Measurements from ENCODE around the gene KIZ. TPM values are rescaled to one million over a fixed set of nuclear protein-coding genes. Genes with fewer than 3 reads are reported as not detected.

KIZ gene
- total RNA-seq, 8 experiments from 2014 or later: 12.6 to 31.2 (median 25.3) TPM

DNA sequence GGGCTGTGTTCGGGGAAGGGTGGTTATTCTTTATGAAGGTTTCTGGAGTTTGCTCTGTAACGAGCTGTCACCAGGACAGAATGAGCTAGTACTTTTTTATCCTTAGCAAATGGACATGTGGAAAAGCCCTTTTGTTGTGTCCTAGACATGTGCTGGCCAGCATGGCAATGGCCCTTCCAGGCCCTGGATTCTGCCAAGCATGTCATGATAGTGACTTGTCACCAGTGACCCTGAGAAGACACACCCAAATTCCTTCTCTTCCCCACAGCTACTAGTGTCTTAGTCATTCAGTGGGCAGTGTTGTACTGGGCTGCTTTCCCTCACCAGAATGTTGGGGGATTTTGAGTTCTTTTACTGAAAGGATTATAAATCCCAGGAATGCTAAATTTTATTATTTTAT, 103.3 kb downstream of the KIZ start:
- no peak overlapping the region for H3K27ac ChIP-seq
- H3K4me3 ChIP-seq: no peak overlapping the region
- in situ Hi-C loops (cut with MboI; ENCODE audit: low pct_unique_long_range_greater_than_20kb in 2 of 9, low sequenced_read_pairs in 9 of 9, unreplicated experiment in 9 of 9): loop anchor here in 5 of 9 experiments (25.0 kb wide), 2 partner anchors 283 to 367 kb away; partner anchors contain the start of gene NKX2-2 (in 3 of the 5)
- ATAC-seq (replicated peaks in 6 of 8): peak in 4 of 8 experiments; percentile 54 to 89 (median 72)
- peaks cover 7 to 26% of the 10 kb centered on the region in 2 donors for H3K4me1 ChIP-seq (replicated peaks in 1 of 2)
- WGBS, 10 experiments: 40 to 89% (median 67%) methylated on average over 1 to 2 of the region's 2 CpGs; no CpG with 5 or more reads in 5 of the 10 experiments

DNA sequence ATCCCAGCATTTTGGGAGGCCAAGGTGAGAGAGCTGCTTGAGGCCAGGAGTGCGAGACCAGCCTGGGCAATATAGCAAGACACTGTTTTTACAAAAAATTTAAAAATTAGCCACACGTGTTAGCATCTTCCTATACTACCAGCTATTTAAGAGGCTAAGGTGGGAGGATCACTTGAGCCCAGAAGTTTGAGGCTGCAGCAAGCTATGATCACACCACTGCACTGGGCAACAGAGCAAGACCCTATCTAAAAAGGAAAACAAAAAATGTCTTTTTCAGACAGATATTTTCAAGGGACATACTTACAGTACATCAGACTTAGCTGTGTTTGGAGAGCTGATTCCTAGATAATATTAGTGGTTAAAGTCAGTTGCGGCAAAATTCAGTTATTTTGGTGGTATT, 104.3 kb downstream of the KIZ start:
- no peak for ATAC-seq (replicated peaks in 6 of 8)
- in situ Hi-C loops (cut with MboI; ENCODE audit: low pct_unique_long_range_greater_than_20kb in 2 of 9, low sequenced_read_pairs in 9 of 9, unreplicated experiment in 9 of 9): loop anchor here in 5 of 9 experiments (10.0 to 25.0 kb wide), 3 partner anchors 275 to 368 kb away; partner anchors contain the start of gene NKX2-2 (in 3 of the 5)
- 80 to 100% (median 100%) methylated on average over 1 to 3 of the region's 3 CpGs; no CpG with 5 or more reads in 2 of the 10 experiments for WGBS, 10 experiments

DNA sequence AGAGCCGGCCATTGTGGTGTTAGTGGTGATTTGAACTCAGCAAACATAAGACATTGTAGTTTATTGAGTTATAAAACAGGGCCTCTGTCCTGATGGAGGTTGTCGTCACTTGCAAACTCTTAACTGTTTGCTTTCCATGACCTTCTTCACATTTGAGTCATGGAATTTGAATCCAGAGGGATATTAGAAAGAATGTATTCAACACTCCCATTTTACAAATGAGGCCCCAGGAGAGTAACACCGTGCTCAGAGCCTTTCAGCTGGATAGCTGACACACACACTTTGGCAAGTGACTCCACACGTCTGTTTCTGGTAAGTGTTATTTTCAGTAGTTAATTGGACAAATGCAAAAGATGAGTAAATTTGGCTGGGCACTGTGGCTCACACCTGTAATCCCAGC, 104.8 kb downstream of the KIZ start:
- no peak for ATAC-seq (replicated peaks in 6 of 8)
- peaks cover 11 to 30% of the 10 kb centered on the region in 2 donors for H3K4me1 ChIP-seq (replicated peaks in 1 of 2)
- in situ Hi-C loops (cut with MboI; ENCODE audit: low pct_unique_long_range_greater_than_20kb in 2 of 9, low sequenced_read_pairs in 9 of 9, unreplicated experiment in 9 of 9): loop anchor here in 5 of 9 experiments (10.0 to 25.0 kb wide), 3 partner anchors 274 to 368 kb away; partner anchors contain the start of gene NKX2-2 (in 3 of the 5)
- no peak overlapping the region for H3K4me3 ChIP-seq
- no peak overlapping the region for H3K27ac ChIP-seq
- WGBS, 10 experiments: 50 to 85% (median 80%) methylated on average over 2 to 4 of the region's 4 CpGs; no CpG with 5 or more reads in 5 of the 10 experiments

More for the DNA sequence above, 104.3 kb downstream of the KIZ start:
- Histone ChIP-seq H3K27ac (no peak overlapping the region), H3K4me1 (replicated peaks in 1 of 2) (peaks cover 11 to 27% of the 10 kb centered on the region in 2 donors), H3K4me3 (no peak overlapping the region)

DNA sequence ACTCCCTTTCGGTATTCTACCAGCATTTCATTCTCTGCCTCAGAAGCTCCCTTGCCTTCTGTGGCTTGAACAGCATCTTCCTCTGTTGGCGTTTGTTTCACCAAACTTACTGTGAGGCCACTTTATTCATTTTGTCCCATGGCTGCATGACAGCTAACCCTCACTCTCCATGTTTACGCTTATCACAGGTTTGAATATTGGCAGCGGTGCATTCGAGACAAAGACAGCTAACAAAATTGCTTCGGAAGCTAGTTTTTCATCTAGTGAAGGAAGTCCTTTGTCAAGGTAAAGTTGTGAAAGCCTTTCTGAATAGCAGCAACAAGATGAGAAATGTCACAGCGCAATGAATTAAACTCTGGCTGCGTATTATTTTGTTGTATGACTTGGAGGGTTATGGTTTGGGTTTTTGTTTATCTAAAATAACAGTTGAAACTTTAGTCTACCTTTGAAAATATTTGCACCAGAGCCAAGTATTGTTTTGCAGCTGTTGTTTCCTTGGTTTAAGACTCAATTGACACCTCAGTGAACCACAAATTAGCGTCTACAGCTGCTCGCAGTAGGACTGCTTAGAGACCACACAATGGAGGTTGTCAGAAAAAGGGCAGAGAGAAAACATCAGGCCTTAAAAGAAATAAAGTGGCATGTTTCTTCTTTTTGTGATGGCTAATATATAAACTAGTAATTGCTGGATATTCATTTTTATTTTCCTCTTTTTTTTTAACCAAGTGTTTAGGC, 106.8 kb downstream of the KIZ start:
- ATAC-seq (replicated peaks in 6 of 8): no peak
- peaks cover 17 to 23% of the 10 kb centered on the region in 2 donors for H3K4me1 ChIP-seq (replicated peaks in 1 of 2)
- no peak overlapping the region for H3K4me3 ChIP-seq
- H3K27ac ChIP-seq: no peak overlapping the region
- WGBS, 10 experiments: 16 to 96% (median 44%) methylated on average over 5 to 10 of the region's 10 CpGs
- in situ Hi-C loops (cut with MboI; ENCODE audit: low pct_unique_long_range_greater_than_20kb in 2 of 9, low sequenced_read_pairs in 9 of 9, unreplicated experiment in 9 of 9): loop anchor here in 5 of 9 experiments (10.0 to 25.0 kb wide), 3 partner anchors 272 to 370 kb away; partner anchors contain the start of gene NKX2-2 (in 3 of the 5)

DNA sequence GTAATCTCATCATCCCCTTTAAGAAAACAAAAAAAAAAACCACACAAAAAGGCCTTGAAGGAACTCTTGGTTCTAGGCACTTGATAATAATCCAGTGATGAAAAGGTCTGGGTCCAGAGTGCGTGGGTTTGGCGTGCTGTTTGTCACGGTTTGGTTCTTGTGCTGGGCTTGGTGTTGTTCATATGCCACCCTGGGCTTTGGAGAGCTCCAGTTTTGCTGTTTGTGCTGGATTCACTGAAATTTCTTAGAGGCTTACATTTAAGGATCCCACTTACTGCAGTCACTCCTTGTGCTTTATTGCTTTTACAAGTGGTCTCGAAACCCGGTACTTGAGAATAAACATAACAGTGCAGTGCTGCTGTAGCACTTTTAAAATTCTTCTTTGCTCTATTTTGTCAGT, 108.4 kb downstream of the KIZ start:
- H3K27ac ChIP-seq: no peak overlapping the region
- WGBS, 10 experiments: 70 to 100% (median 82%) methylated on average over 1 to 5 of the region's 5 CpGs
- H3K4me3 ChIP-seq: no peak overlapping the region
- in situ Hi-C loops (cut with MboI; ENCODE audit: low pct_unique_long_range_greater_than_20kb in 2 of 9, low sequenced_read_pairs in 9 of 9, unreplicated experiment in 9 of 9): loop anchor here in 5 of 9 experiments (10.0 to 25.0 kb wide), 3 partner anchors 270 to 372 kb away; partner anchors contain the start of gene NKX2-2 (in 3 of the 5)
- peak in 2 of 8 experiments; percentile 4 to 9 for ATAC-seq (replicated peaks in 6 of 8)
- peaks cover 17 to 23% of the 10 kb centered on the region in 2 donors for H3K4me1 ChIP-seq (replicated peaks in 1 of 2)

DNA sequence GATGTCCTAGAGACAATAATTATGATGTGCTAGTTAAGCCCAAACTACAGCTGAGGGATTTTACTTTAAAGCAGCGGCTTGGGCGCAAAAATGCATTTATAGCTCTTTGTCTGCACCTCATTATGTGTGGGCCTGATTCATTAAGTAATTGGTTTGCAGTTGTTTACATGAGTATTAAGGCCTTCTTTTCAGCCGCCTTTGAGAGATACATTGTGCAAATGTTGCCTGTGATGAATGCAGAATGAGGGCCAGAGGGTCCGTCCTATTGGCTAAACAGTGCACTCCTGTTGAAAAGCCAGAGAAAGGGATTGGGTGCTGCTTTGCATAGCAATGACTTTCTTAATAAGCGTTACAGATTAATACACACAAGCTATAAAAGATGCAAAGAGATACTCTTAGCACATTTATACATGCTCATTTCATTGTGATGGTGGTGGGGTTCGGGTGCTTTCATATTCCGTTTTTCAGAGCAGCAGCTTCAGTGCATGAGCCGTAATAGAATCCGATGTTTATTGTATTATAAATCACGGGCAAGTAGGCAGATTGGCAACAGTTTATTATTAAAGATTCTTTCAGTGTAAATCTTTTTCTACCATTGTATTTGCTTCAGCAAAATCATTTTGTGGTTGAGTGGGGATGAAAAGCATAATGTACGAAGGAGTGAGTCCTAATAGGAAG, 109.1 kb downstream of the KIZ start:
- peaks cover 17 to 23% of the 10 kb centered on the region in 2 donors for H3K4me1 ChIP-seq (replicated peaks in 1 of 2)
- in situ Hi-C loops (cut with MboI; ENCODE audit: low pct_unique_long_range_greater_than_20kb in 2 of 9, low sequenced_read_pairs in 9 of 9, unreplicated experiment in 9 of 9): loop anchor here in 6 of 9 experiments (5.0 to 25.0 kb wide), 4 partner anchors 270 to 373 kb away; partner anchors contain the start of gene NKX2-2 (in 3 of the 6)
- 16 to 97% (median 46%) methylated on average over 2 to 11 of the region's 11 CpGs for WGBS, 10 experiments
- no peak overlapping the region for H3K27ac ChIP-seq
- H3K4me3 ChIP-seq: peak overlapping the region in 4 of 5 donors; percentile 3 to 15 (median 6)
- peak in 5 of 8 experiments; percentile 79 to 89 (median 82) for ATAC-seq (replicated peaks in 6 of 8)

DNA sequence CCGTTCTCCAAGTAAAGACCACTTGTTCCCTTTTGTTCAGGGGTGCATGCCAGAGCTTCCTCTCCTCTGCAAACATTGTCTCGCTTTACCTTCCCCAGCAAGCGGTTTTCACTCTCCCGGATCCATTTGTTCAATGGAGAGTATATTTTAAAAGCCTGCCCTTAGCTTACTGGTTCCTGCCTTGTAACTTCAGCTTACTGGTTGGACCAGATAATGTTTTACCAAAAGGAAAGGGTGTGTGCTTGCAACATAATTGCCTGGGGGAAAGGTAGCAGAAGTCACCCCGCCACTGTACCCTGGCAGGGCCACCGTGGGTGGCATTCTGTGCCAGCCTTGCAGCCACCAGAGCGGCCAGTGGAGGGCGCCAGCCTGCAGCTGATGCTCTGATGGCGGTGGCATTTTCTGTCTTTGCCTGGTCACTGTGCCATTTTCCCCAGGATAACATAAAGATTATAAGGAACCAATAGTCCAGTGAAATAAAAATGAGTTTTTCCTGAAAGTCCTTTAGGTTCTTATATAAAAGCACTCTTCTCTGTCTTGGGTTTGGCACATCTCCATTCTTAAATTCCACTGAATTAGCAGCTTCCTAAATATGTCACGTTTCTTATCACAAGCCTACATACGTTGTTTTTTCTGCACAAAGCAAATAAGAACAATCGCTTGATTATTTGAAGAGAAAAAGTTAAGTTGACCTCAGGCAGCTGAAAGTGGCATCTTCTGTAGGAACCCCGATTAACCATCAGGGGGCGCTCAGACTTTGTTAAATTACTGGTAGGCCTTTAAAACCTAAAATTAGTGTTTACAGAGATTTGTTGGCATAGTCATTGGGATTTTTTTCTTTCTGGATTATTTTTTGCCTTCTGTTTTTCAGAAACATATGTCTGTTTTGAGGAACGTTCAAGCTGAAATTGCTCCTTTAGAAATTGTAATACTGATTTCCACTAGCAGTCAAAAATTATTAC, 109.9 kb downstream of the KIZ start:
- in situ Hi-C loops (cut with MboI; ENCODE audit: low pct_unique_long_range_greater_than_20kb in 2 of 9, low sequenced_read_pairs in 9 of 9, unreplicated experiment in 9 of 9): loop anchor here in 6 of 9 experiments (5.0 to 25.0 kb wide), 4 partner anchors 269 to 373 kb away; partner anchors contain the start of gene NKX2-2 (in 3 of the 6)
- H3K4me3 ChIP-seq: peak overlapping the region in 3 of 5 donors; percentile 3 to 15 (median 7)

DNA sequence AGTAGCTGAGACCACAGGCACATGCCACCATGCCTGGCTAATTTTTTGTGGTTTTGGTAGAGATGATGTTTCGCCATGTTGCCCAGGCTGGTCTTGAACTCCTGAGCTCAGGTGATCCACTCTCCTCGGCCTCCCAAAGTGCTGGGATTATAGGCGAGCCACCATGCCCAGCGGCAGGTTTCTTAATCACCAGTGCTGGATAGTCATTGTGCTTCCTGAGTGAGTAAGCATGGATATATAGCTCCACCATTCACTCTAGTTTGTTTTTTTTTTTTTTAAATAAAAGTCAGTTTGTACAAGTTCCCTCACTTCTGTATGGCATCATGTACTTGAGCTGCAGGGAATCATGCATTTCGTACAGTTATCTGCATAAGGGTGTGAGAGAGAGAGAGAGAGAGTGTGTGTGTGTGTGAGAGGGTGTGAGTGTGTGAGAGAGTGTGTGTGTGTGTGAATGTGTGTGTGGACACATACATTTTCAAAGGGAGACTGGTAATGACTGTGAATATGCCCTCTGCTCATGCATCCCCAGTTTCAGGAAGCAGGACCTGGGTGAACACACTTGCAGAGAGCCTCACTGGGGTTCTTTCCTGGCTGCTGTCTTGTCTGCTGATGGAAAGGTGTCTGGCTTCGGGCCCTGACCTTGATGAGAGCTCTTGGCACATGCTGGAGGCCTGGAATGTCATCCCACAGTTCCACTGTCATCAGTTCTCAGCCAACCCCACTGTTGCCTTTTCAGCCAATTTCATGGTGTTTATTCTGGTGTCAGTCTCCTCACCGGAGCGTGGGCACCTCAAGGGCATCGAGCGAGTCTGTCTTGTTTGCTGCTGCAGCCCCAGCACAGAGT, 112.3 kb downstream of the KIZ start:
- H3K27ac ChIP-seq: no peak overlapping the region
- in situ Hi-C loops (cut with MboI; ENCODE audit: low pct_unique_long_range_greater_than_20kb in 2 of 9, low sequenced_read_pairs in 9 of 9, unreplicated experiment in 9 of 9): loop anchor here in 6 of 9 experiments (5.0 to 25.0 kb wide), 4 partner anchors 267 to 376 kb away; partner anchors contain the start of gene NKX2-2 (in 3 of the 6)
- peak in 3 of 8 experiments; percentile 59 to 68 (median 62) for ATAC-seq (replicated peaks in 6 of 8)
- H3K4me3 ChIP-seq: no peak overlapping the region
- H3K4me1 ChIP-seq (replicated peaks in 1 of 2): peaks cover 16 to 17% of the 10 kb centered on the region in 2 donors
- 62 to 100% (median 80%) methylated on average over 1 to 10 of the region's 10 CpGs; no CpG with 5 or more reads in 1 of the 10 experiments for WGBS, 10 experiments

More for the DNA sequence above, 109.9 kb downstream of the KIZ start:
- peak; percentile 51 to 81 (median 78) for ATAC-seq (replicated peaks in 6 of 8)
- peaks cover 17 to 23% of the 10 kb centered on the region in 2 donors for H3K4me1 ChIP-seq (replicated peaks in 1 of 2)
- no peak overlapping the region for H3K27ac ChIP-seq
- 0 to 32% (median 1%) methylated on average over 3 to 12 of the region's 15 CpGs for WGBS, 10 experiments

DNA sequence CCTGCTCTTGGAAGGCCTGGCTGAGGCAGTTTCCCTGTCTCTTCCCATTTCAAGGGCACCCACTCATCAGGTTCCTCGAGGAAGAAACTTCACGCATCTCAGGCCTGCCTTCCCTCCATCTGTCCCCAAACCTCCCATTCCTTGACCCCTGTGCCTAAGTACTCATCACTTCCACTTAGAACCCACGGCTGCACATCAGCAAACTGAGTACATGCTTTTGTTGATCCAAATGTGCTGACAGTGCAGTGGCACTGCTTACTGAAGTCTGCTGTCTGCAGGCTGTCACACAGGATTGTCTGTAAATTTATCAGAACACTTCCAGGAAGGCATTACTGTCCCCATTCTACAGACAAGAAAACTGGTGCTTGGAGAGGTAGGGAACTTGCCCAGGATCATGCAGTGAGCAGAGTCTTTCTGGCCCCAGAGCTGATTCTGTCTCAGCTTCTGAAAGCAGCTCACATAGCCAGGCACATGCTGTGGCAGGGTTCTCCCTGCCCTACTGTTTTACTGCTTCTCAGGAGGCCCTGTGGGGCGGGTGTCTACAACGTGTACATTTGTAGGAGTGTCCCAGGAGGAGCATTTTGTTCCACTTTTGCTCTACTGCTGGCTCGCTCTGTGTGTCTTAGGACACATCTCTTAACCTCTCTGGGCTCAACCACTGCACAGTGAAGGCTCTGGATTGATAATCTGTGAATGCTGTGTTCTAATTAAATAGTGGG, 113.1 kb downstream of the KIZ start:
- in situ Hi-C loops (cut with MboI; ENCODE audit: low pct_unique_long_range_greater_than_20kb in 2 of 9, low sequenced_read_pairs in 9 of 9, unreplicated experiment in 9 of 9): loop anchor here in 6 of 9 experiments (5.0 to 25.0 kb wide), 4 partner anchors 266 to 377 kb away; partner anchors contain the start of gene NKX2-2 (in 3 of the 6)
- peak in 2 of 8 experiments; percentile 23 to 51 for ATAC-seq (replicated peaks in 6 of 8)
- 33 to 100% (median 85%) methylated on average over 1 to 4 of the region's 6 CpGs; no CpG with 5 or more reads in 3 of the 10 experiments for WGBS, 10 experiments
- no peak overlapping the region for H3K27ac ChIP-seq
- peaks cover 14 to 17% of the 10 kb centered on the region in 2 donors for H3K4me1 ChIP-seq (replicated peaks in 1 of 2)
- no peak overlapping the region for H3K4me3 ChIP-seq

DNA sequence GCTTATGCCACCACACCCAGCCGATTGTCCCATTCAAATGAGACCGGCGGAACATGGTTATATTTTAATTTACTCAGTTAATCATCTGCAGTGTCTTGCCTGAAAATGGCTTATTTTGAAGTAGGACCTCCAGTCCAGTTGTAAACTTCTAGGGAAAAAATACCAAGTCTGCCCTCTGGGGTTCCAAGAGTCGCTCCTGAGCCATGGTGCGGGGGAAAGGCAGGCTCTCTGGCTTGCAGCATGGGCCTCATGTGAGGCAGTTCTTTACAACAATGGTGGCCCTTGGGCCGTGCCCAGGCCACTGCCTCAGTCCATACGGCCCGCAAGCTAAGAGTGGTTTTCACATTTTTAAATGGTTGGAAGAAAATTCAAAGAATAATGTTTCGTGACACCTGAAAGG, 114.5 kb downstream of the KIZ start:
- 80 to 100% (median 88%) methylated on average over 1 to 8 of the region's 9 CpGs; no CpG with 5 or more reads in 2 of the 10 experiments for WGBS, 10 experiments
- no peak overlapping the region for H3K4me3 ChIP-seq
- in situ Hi-C loops (cut with MboI; ENCODE audit: low pct_unique_long_range_greater_than_20kb in 2 of 9, low sequenced_read_pairs in 9 of 9, unreplicated experiment in 9 of 9): loop anchor here in 5 of 9 experiments (25.0 kb wide), 2 partner anchors 272 to 378 kb away; partner anchors contain the start of gene NKX2-2 (in 3 of the 5)
- no peak for ATAC-seq (replicated peaks in 6 of 8)
- peaks cover 2 to 6% of the 10 kb centered on the region in 2 donors for H3K4me1 ChIP-seq (replicated peaks in 1 of 2)
- H3K27ac ChIP-seq: no peak overlapping the region

Measured in motor neuron (in vitro differentiated cells).